ENCODE data around the gene SIN3B.

DNA sequence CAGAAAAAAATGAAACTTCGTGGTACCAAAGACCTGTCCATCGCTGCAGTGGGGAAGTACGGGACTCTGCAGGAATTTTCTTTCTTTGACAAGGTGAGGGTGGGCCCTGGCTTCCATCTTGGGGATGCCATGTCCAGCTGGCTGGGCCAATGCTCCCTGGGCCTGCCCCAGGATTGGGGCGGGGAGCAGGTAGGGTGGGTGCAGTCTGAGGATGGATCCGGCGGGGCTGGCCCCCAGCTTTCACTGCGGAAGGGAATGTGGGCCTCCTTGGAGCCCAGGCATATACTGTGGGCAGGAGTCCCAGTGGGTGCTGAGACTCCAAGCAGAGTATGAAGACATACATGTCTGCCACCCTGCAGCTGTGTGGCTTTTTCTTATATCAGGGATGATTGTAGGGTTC is 23.9 kb downstream of the SIN3B start:
- TF ChIP-seq, protein P1, sequence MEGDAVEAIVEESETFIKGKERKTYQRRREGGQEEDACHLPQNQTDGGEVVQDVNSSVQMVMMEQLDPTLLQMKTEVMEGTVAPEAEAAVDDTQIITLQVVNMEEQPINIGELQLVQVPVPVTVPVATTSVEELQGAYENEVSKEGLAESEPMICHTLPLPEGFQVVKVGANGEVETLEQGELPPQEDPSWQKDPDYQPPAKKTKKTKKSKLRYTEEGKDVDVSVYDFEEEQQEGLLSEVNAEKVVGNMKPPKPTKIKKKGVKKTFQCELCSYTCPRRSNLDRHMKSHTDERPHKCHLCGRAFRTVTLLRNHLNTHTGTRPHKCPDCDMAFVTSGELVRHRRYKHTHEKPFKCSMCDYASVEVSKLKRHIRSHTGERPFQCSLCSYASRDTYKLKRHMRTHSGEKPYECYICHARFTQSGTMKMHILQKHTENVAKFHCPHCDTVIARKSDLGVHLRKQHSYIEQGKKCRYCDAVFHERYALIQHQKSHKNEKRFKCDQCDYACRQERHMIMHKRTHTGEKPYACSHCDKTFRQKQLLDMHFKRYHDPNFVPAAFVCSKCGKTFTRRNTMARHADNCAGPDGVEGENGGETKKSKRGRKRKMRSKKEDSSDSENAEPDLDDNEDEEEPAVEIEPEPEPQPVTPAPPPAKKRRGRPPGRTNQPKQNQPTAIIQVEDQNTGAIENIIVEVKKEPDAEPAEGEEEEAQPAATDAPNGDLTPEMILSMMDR (IDR thresholded peaks at IDR 0.05; ENCODE audit: low read length), result no peak
- TF ChIP-seq EZH2phosphoT487 (IDR thresholded peaks at IDR 0.05; ENCODE audit: low read length), result no peak
- no peak for TF ChIP-seq EZH2 (optimal IDR thresholded peaks at IDR 0.05; ENCODE audit: low read depth, low read length)
